ENCODE results near the gene ATP10A. TPM values are rescaled to one million over a fixed set of nuclear protein-coding genes. Genes with fewer than 3 reads are reported as not detected.
"Not testable (repeated sequence)": the region's sequence is repeated elsewhere in the genome, so short reads cannot be mapped to it uniquely, and the experiment has no call there.

ATP10A gene
- total RNA-seq, 1 donor = 15.8 TPM

- no peaks in the 10 kb centered on the region for H3K4me1 ChIP-seq (ENCODE audit: insufficient read depth, low read length)
- no peaks in the 10 kb centered on the region for H3K27me3 ChIP-seq (ENCODE audit: insufficient read depth, low read length)
- no peak overlapping the region for H3K4me3 ChIP-seq (ENCODE audit: low read length)
- no peaks in the 10 kb centered on the region for H3K9me3 ChIP-seq (ENCODE audit: low read depth, low read length)
Observed at GRCh38 chr15:25652704-25653103, 210.4 kb downstream of the ATP10A start.

GRCh38 chr15:25649390-25649789 is 213.7 kb downstream of the ATP10A start:
- H3K9me3 ChIP-seq (ENCODE audit: low read depth, low read length) = no peaks in the 10 kb centered on the region
- no peak overlapping the region for H3K4me3 ChIP-seq (ENCODE audit: low read length)
- H3K27me3 ChIP-seq (ENCODE audit: insufficient read depth, low read length) = no peaks in the 10 kb centered on the region
- H3K4me1 ChIP-seq (ENCODE audit: insufficient read depth, low read length) = no peaks in the 10 kb centered on the region

- H3K27me3 ChIP-seq (ENCODE audit: insufficient read depth, low read length) = peaks cover 3% of the 10 kb centered on the region
- H3K4me1 ChIP-seq (ENCODE audit: insufficient read depth, low read length) = no peaks in the 10 kb centered on the region
- H3K9me3 ChIP-seq (ENCODE audit: low read depth, low read length) = no peaks in the 10 kb centered on the region
- H3K4me3 ChIP-seq (ENCODE audit: low read length) = no peak overlapping the region
Observed at GRCh38 chr15:25643120-25643519, 220.0 kb downstream of the ATP10A start.

GRCh38 chr15:25641762-25642161 is 221.4 kb downstream of the ATP10A start:
- no peaks in the 10 kb centered on the region for H3K9me3 ChIP-seq (ENCODE audit: low read depth, low read length)
- no peak overlapping the region for H3K4me3 ChIP-seq (ENCODE audit: low read length)
- peaks cover 3% of the 10 kb centered on the region for H3K27me3 ChIP-seq (ENCODE audit: insufficient read depth, low read length)

GRCh38 chr15:25641361-25641760 is 221.8 kb downstream of the ATP10A start:
- H3K4me3 ChIP-seq (ENCODE audit: low read length) = no peak overlapping the region

More at GRCh38 chr15:25641762-25642161, 221.4 kb downstream of the ATP10A start:
- no peaks in the 10 kb centered on the region for H3K4me1 ChIP-seq (ENCODE audit: insufficient read depth, low read length)

GRCh38 chr15:25640959-25641358 is 222.2 kb downstream of the ATP10A start:
- not testable (repeated sequence) for H3K4me1 ChIP-seq (ENCODE audit: insufficient read depth, low read length); H3K4me3 ChIP-seq (ENCODE audit: low read length); H3K27me3 ChIP-seq (ENCODE audit: insufficient read depth, low read length); H3K9me3 ChIP-seq (ENCODE audit: low read depth, low read length)

More at GRCh38 chr15:25641361-25641760, 221.8 kb downstream of the ATP10A start:
- H3K4me1 ChIP-seq (ENCODE audit: insufficient read depth, low read length) = no peaks in the 10 kb centered on the region
- H3K9me3 ChIP-seq (ENCODE audit: low read depth, low read length) = no peaks in the 10 kb centered on the region
- H3K27me3 ChIP-seq (ENCODE audit: insufficient read depth, low read length) = peaks cover 3% of the 10 kb centered on the region

- Histone ChIP-seq H3K9me3 (ENCODE audit: low read depth, low read length) (no peaks in the 10 kb centered on the region), H3K4me3 (ENCODE audit: low read length) (no peak overlapping the region), H3K27me3 (ENCODE audit: insufficient read depth, low read length) (peaks cover 3% of the 10 kb centered on the region), H3K4me1 (ENCODE audit: insufficient read depth, low read length) (no peaks in the 10 kb centered on the region)
Observed at GRCh38 chr15:25640381-25640780, 222.7 kb downstream of the ATP10A start.

GRCh38 chr15:25636486-25636885 is 226.6 kb downstream of the ATP10A start:
- not testable (repeated sequence) for H3K27me3 ChIP-seq (ENCODE audit: insufficient read depth, low read length); H3K4me1 ChIP-seq (ENCODE audit: insufficient read depth, low read length); H3K9me3 ChIP-seq (ENCODE audit: low read depth, low read length); H3K4me3 ChIP-seq (ENCODE audit: low read length)

- H3K27me3 ChIP-seq (ENCODE audit: insufficient read depth, low read length) = no peaks in the 10 kb centered on the region
- no peaks in the 10 kb centered on the region for H3K9me3 ChIP-seq (ENCODE audit: low read depth, low read length)
- no peaks in the 10 kb centered on the region for H3K4me1 ChIP-seq (ENCODE audit: insufficient read depth, low read length)
- H3K4me3 ChIP-seq (ENCODE audit: low read length) = no peak overlapping the region
Observed at GRCh38 chr15:25635191-25635590, 227.9 kb downstream of the ATP10A start.

GRCh38 chr15:25633862-25634261 is 229.3 kb downstream of the ATP10A start:
- Histone ChIP-seq H3K4me1 (ENCODE audit: insufficient read depth, low read length) (no peaks in the 10 kb centered on the region), H3K4me3 (ENCODE audit: low read length) (no peak overlapping the region), H3K27me3 (ENCODE audit: insufficient read depth, low read length) (no peaks in the 10 kb centered on the region), H3K9me3 (ENCODE audit: low read depth, low read length) (no peaks in the 10 kb centered on the region)

GRCh38 chr15:25631971-25632370 is 231.2 kb downstream of the ATP10A start:
- H3K9me3 ChIP-seq (ENCODE audit: low read depth, low read length) = no peaks in the 10 kb centered on the region
- no peaks in the 10 kb centered on the region for H3K27me3 ChIP-seq (ENCODE audit: insufficient read depth, low read length)
- no peaks in the 10 kb centered on the region for H3K4me1 ChIP-seq (ENCODE audit: insufficient read depth, low read length)
- no peak overlapping the region for H3K4me3 ChIP-seq (ENCODE audit: low read length)
